ENCODE data around the gene MRTFA.

Gene MRTFA

GRCh38 chr22:40466976-40467375, 169.5 kb downstream of the MRTFA start:
- TF ChIP-seq, protein P1, sequence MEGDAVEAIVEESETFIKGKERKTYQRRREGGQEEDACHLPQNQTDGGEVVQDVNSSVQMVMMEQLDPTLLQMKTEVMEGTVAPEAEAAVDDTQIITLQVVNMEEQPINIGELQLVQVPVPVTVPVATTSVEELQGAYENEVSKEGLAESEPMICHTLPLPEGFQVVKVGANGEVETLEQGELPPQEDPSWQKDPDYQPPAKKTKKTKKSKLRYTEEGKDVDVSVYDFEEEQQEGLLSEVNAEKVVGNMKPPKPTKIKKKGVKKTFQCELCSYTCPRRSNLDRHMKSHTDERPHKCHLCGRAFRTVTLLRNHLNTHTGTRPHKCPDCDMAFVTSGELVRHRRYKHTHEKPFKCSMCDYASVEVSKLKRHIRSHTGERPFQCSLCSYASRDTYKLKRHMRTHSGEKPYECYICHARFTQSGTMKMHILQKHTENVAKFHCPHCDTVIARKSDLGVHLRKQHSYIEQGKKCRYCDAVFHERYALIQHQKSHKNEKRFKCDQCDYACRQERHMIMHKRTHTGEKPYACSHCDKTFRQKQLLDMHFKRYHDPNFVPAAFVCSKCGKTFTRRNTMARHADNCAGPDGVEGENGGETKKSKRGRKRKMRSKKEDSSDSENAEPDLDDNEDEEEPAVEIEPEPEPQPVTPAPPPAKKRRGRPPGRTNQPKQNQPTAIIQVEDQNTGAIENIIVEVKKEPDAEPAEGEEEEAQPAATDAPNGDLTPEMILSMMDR (IDR thresholded peaks at IDR 0.05; ENCODE audit: extremely low read depth, missing control alignments) = no peak

GRCh38 chr22:40463683-40464082, 172.8 kb downstream of the MRTFA start:
- peak; percentile 36 for DNase-seq (ENCODE audit: low spot score)
- TF ChIP-seq, protein P1 (IDR thresholded peaks at IDR 0.05; ENCODE audit: extremely low read depth, missing control alignments) = no peak

More at GRCh38 chr22:40466976-40467375, 169.5 kb downstream of the MRTFA start:
- no peak for DNase-seq (ENCODE audit: low spot score)

- DNase-seq (ENCODE audit: low spot score) = peak; percentile 58
- TF ChIP-seq, protein P1 (IDR thresholded peaks at IDR 0.05; ENCODE audit: extremely low read depth, missing control alignments) = no peak
These were observed 173.4 kb downstream of the MRTFA start for GRCh38 chr22:40463017-40463631.

DNA sequence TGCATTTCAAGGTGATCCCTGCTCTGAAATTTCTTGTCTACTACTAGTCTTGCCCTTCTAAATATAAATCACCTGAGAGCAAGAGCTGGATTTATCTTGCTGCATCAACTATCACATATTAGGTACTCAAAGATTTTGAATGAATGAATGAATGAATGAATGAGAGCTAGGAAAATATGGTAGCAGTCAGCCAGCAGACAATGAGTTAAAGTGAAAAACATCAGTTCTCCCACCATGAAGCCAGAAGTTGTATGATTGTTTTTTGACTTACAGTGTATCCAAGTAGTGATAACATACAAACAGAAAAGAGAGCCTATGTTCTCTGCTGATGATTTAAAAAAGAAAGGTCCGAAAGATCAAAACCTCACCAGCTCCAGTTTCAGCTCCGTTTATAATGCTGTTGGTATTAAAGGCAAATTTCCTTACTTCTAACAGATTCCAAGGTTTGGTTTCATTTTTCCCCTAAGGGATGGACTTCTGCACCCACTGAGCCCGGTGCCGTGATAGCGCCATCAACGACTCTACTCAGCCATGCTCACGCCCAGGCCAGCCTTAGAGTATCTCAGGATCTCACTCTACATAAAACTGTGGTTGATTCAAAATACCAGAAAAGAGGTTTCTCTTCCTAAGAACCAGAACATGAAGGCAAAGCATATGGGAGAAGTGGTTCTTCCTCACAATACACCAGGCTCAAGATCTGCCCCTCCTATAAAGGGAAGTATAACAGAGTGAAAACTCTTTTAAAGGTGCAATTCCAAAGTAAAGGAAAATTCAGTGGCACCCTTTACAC, 174.1 kb downstream of the MRTFA start:
- peak; percentile 11 for DNase-seq (ENCODE audit: low spot score)
- TF ChIP-seq, protein P1 (IDR thresholded peaks at IDR 0.05; ENCODE audit: extremely low read depth, missing control alignments) = no peak

DNA sequence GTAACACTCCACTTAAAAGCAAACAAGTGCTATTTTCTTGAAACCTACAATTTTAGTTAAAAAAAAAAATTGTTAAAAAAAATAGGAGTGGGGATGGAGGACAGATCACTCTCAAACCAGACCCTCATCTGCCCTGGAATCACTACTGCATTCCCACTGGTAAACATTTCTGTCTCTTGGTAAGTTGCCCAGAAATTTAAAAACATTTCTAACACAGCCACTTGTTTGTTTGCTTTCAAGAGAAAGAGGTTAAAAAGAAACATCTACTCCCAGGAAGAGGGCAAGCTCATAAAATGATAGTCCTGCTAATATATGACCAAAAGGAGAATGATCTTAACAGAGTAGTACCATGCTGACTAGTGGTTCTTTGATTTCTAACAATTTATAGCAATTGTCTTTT, 182.8 kb downstream of the MRTFA start:
- no peak for DNase-seq (ENCODE audit: low spot score)
- TF ChIP-seq, protein P1 (IDR thresholded peaks at IDR 0.05; ENCODE audit: extremely low read depth, missing control alignments) = no peak

DNA sequence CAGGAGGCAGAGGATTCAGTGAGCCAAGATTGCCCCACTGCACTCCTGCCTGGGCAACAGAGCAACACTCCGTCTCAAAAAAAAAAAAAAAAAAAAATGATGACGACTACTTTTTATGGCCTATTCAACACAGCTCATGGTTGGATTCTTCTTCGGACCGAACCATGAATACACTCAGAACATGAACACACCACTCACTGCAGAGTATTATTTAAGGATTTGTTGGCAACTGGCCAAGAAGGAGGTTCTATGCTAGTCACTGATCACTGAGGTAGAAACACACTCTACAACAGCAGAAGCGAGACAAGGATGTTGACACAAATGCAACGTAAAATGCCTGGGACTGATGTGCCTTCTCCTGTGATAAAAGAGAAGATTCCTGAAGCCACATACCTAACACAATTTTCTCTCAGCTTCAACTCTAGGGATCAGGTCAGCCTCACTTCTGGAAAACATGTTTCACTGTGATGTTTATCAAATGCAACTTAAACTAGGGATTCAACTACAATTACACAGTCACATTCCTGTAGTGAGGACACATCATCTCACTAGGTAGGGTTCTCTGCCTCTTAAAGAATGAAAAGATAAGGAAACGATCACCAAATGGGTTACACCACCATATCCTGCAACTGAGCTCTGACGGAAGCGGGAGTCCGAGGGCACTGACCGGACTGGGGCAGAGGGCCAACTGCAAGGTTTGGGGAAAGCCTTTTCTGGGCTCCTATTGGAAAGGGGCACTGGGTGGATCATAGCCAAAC, 183.6 kb downstream of the MRTFA start:
- TF ChIP-seq, protein P1 (IDR thresholded peaks at IDR 0.05; ENCODE audit: extremely low read depth, missing control alignments) = no peak
- no peak for DNase-seq (ENCODE audit: low spot score)

DNA sequence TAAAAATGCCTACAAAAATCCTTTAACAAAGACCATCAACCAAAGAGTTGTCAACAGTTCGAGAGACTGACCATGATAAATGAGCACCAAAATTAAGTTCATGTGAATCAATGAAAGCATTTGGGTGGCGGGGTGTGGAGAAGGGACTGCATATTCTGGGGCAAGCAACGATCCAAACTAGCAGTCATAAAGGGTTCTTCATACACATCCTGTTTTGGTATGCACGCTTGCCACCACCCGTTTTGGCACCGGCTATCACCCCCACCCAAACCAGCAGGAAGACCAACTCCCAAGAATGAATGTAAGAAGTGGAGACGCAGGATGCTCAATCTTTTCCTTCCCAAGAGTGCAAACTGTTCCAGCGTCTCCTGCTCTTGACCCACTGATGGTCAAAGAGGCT, 185.3 kb downstream of the MRTFA start:
- no peak for DNase-seq (ENCODE audit: low spot score)
- TF ChIP-seq, protein P1 (IDR thresholded peaks at IDR 0.05; ENCODE audit: extremely low read depth, missing control alignments) = no peak

Measured in GM20000 (cell line).